Measurements from ENCODE around the gene NLK. TPM values are rescaled to one million over a fixed set of nuclear protein-coding genes. Genes with fewer than 3 reads are reported as not detected.
"Not testable (repeated sequence)": the region's sequence is repeated elsewhere in the genome, so short reads cannot be mapped to it uniquely, and the experiment has no call there.

NLK gene
- total RNA-seq, 1 donor from 2014 or later = 17.5 TPM

DNA sequence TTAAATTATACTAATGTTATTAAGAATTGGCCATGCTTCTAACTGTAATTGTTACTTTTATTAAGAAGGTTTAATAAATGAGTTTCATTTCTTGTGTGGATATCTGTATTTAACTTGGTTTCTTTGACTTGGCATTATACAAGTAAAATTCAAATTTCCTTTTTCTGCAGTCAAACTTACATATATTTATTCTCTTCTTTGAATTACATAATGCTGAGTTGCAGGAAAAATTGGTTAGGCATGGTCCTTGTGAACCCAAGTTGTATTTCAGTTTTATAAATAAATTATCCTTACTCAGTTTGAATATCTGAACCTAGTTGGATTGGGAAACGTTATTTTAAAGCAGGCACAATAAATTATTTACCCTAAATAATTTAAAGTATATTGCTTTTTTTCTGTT lies 54.8 kb downstream of the NLK start:
- Mint-ChIP-seq H3K36me3 (ENCODE audit: unreplicated experiment) (peaks cover 7% of the 10 kb centered on the region), H3K4me1 (ENCODE audit: unreplicated experiment) (peaks cover 7% of the 10 kb centered on the region), H3K9me3 (ENCODE audit: unreplicated experiment) (no peaks in the 10 kb centered on the region), H3K27me3 (ENCODE audit: unreplicated experiment) (no peaks in the 10 kb centered on the region), H3K27ac (ENCODE audit: unreplicated experiment) (no peak overlapping the region), H3K4me3 (ENCODE audit: unreplicated experiment) (no peak overlapping the region)
- DNase-seq (ENCODE audit: extremely low spot score, unreplicated experiment) = no peak
- TF ChIP-seq, protein P1, sequence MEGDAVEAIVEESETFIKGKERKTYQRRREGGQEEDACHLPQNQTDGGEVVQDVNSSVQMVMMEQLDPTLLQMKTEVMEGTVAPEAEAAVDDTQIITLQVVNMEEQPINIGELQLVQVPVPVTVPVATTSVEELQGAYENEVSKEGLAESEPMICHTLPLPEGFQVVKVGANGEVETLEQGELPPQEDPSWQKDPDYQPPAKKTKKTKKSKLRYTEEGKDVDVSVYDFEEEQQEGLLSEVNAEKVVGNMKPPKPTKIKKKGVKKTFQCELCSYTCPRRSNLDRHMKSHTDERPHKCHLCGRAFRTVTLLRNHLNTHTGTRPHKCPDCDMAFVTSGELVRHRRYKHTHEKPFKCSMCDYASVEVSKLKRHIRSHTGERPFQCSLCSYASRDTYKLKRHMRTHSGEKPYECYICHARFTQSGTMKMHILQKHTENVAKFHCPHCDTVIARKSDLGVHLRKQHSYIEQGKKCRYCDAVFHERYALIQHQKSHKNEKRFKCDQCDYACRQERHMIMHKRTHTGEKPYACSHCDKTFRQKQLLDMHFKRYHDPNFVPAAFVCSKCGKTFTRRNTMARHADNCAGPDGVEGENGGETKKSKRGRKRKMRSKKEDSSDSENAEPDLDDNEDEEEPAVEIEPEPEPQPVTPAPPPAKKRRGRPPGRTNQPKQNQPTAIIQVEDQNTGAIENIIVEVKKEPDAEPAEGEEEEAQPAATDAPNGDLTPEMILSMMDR (IDR thresholded peaks at IDR 0.05) = no peak

DNA sequence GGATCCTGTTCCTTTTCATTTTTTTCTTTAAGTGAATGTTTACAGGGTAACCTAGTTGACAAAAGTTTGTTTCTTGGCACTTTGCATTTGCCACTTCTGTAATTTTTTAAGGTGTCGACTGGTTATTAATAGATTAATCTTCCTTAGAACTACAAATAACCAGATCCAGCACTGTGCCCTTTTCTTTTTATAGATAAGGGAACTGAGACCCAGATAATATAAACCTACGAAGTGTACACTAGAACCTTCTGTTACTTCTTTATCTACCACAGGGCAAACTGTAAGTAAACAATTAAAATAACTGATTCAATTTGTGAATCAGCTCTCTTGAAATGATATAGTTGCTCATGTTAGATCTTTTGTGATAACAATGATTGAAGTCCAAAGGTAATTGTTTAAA lies 55.4 kb downstream of the NLK start:
- TF ChIP-seq, protein P1 (IDR thresholded peaks at IDR 0.05) = no peak
- no peak overlapping the region for H3K4me3 Mint-ChIP-seq (ENCODE audit: unreplicated experiment)
- no peak for DNase-seq (ENCODE audit: extremely low spot score, unreplicated experiment)
- H3K36me3 Mint-ChIP-seq (ENCODE audit: unreplicated experiment) = peaks cover 7% of the 10 kb centered on the region
- no peaks in the 10 kb centered on the region for H3K27me3 Mint-ChIP-seq (ENCODE audit: unreplicated experiment)
- no peaks in the 10 kb centered on the region for H3K9me3 Mint-ChIP-seq (ENCODE audit: unreplicated experiment)
- H3K4me1 Mint-ChIP-seq (ENCODE audit: unreplicated experiment) = peaks cover 5% of the 10 kb centered on the region
- H3K27ac Mint-ChIP-seq (ENCODE audit: unreplicated experiment) = no peak overlapping the region

DNA sequence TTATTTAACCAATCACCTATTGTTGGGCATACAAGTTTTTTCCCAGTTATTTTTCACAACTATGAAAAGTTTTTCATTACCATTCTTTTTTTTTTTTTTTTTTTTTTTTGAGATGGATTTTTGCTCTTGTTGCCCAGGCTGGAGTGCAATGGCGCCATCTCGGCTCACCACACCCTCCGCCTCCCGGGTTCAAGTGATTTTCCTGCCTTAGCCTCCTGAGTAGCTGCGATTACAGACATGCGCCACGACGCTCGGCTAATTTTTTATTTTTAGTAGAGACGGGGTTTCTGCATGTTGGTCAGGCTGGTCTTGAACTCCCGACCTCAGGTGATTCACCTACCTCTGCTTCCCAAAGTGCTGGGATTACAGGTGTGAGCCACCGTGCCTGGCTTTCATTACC lies 56.1 kb downstream of the NLK start:
- not testable (repeated sequence) for H3K27ac Mint-ChIP-seq (ENCODE audit: unreplicated experiment); H3K27me3 Mint-ChIP-seq (ENCODE audit: unreplicated experiment); H3K4me1 Mint-ChIP-seq (ENCODE audit: unreplicated experiment); DNase-seq (ENCODE audit: extremely low spot score, unreplicated experiment); H3K9me3 Mint-ChIP-seq (ENCODE audit: unreplicated experiment); H3K4me3 Mint-ChIP-seq (ENCODE audit: unreplicated experiment); H3K36me3 Mint-ChIP-seq (ENCODE audit: unreplicated experiment)

DNA sequence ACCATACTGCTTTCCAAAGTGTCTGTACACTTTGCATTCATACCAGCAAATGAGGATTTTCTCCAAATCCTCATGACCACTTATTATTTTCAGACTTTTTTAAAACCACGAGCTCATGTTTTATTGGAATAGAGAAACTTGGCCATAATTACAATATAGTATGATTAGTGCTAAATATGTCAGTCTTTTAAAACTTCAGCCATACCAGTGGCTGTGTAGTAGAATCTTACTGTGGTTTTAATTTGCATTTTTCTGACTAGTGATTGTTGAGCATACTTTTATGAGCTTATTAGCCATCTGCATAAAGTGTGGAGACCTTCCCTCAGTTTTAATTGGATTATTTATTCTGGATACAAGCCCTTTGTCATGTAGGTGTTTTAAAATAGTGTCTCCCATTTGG lies 57.8 kb downstream of the NLK start:
- DNase-seq (ENCODE audit: extremely low spot score, unreplicated experiment) = no peak
- TF ChIP-seq, protein P1 (IDR thresholded peaks at IDR 0.05) = no peak
- no peaks in the 10 kb centered on the region for H3K9me3 Mint-ChIP-seq (ENCODE audit: unreplicated experiment)
- no peak overlapping the region for H3K4me3 Mint-ChIP-seq (ENCODE audit: unreplicated experiment)
- H3K27ac Mint-ChIP-seq (ENCODE audit: unreplicated experiment) = no peak overlapping the region
- H3K36me3 Mint-ChIP-seq (ENCODE audit: unreplicated experiment) = peaks cover 7% of the 10 kb centered on the region
- no peaks in the 10 kb centered on the region for H3K27me3 Mint-ChIP-seq (ENCODE audit: unreplicated experiment)
- H3K4me1 Mint-ChIP-seq (ENCODE audit: unreplicated experiment) = peaks cover 2% of the 10 kb centered on the region

DNA sequence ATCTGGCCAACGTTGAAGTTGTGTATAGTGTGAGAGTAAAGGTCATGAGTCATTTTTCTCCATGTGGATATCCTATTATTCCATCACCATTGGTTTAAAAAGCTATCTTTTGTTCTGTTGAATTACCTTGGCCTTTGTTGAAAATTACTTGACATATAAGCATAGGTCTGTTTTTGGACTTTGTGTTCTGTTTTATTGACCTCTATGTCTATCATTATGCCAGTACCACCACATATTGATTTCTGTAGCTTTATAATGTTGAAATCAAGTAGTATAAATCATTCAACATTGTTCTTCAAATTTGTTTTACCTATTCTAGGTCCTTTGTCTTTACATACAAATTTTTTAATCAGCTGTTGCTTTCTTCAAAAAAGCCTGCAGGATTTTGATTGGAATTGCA lies 58.5 kb downstream of the NLK start:
- Mint-ChIP-seq H3K9me3 (ENCODE audit: unreplicated experiment) (no peaks in the 10 kb centered on the region), H3K4me1 (ENCODE audit: unreplicated experiment) (peaks cover 2% of the 10 kb centered on the region)

More for the DNA sequence above, 58.5 kb downstream of the NLK start:
- TF ChIP-seq, protein P1 (IDR thresholded peaks at IDR 0.05) = no peak
- Mint-ChIP-seq H3K27ac (ENCODE audit: unreplicated experiment) (no peak overlapping the region), H3K27me3 (ENCODE audit: unreplicated experiment) (no peaks in the 10 kb centered on the region), H3K36me3 (ENCODE audit: unreplicated experiment) (peaks cover 7% of the 10 kb centered on the region), H3K4me3 (ENCODE audit: unreplicated experiment) (no peak overlapping the region)
- no peak for DNase-seq (ENCODE audit: extremely low spot score, unreplicated experiment)
